GM21423 (cell line): Measurements from ENCODE around the gene FGF1.
"Not testable (repeated sequence)": the region's sequence is repeated elsewhere in the genome, so short reads cannot be mapped to it uniquely, and the experiment has no call there.

Experiments
- ATAC-seq: cut with Tn5 transposase; IDR thresholded peaks from one replicate; pipeline ENCODE4 v1.9.1; 2021; ENCODE audit warnings: mild to moderate bottlenecking, moderate library complexity; ENCODE audit not compliant: unreplicated experiment

FGF1 gene

GRCh38 chr5:142671266-142671665 lies 14.6 kb downstream of the FGF1 start:
- ATAC-seq, result no peak

GRCh38 chr5:142670804-142671203 lies 15.1 kb downstream of the FGF1 start:
- ATAC-seq, result no peak

GRCh38 chr5:142669477-142669876 lies 16.4 kb downstream of the FGF1 start:
- no peak for ATAC-seq

GRCh38 chr5:142668336-142668735 lies 17.6 kb downstream of the FGF1 start:
- ATAC-seq, result no peak

- no peak for ATAC-seq
Observed at GRCh38 chr5:142667831-142668230, 18.1 kb downstream of the FGF1 start.

GRCh38 chr5:142664636-142665035 lies 21.3 kb downstream of the FGF1 start:
- no peak for ATAC-seq

- no peak for ATAC-seq
Observed at GRCh38 chr5:142664067-142664466, 21.8 kb downstream of the FGF1 start.

- ATAC-seq, result no peak
Observed at GRCh38 chr5:142663246-142663645, 22.6 kb downstream of the FGF1 start.

GRCh38 chr5:142661957-142662356 lies 23.9 kb downstream of the FGF1 start:
- no peak for ATAC-seq

GRCh38 chr5:142661143-142661542 lies 24.7 kb downstream of the FGF1 start:
- ATAC-seq, result no peak

GRCh38 chr5:142660731-142661130 lies 25.2 kb downstream of the FGF1 start:
- ATAC-seq, result no peak

GRCh38 chr5:142660196-142660595 lies 25.7 kb downstream of the FGF1 start:
- ATAC-seq, result no peak

- no peak for ATAC-seq
Observed at GRCh38 chr5:142659405-142659804, 26.5 kb downstream of the FGF1 start.

- ATAC-seq, result no peak
Observed at GRCh38 chr5:142658278-142658677, 27.6 kb downstream of the FGF1 start.

- no peak for ATAC-seq
Observed at GRCh38 chr5:142657446-142657845, 28.4 kb downstream of the FGF1 start.

GRCh38 chr5:142655339-142656267 lies 30.3 kb downstream of the FGF1 start:
- ATAC-seq, result no peak

- no peak for ATAC-seq
Observed at GRCh38 chr5:142654578-142655058, 31.3 kb downstream of the FGF1 start.

GRCh38 chr5:142653321-142653720 lies 32.6 kb downstream of the FGF1 start:
- ATAC-seq, result no peak

GRCh38 chr5:142652563-142652962 lies 33.3 kb downstream of the FGF1 start:
- no peak for ATAC-seq

- ATAC-seq, result no peak
Observed at GRCh38 chr5:142650881-142651280, 35.0 kb downstream of the FGF1 start.

GRCh38 chr5:142650060-142650459 lies 35.8 kb downstream of the FGF1 start:
- ATAC-seq, result no peak

GRCh38 chr5:142648108-142648507 lies 37.8 kb downstream of the FGF1 start:
- ATAC-seq, result not testable (repeated sequence)

GRCh38 chr5:142645456-142645855 lies 40.4 kb downstream of the FGF1 start:
- ATAC-seq, result no peak
